Calu3 (cell line): ENCODE measurements around the gene SGCD. TPM values are rescaled to one million over a fixed set of nuclear protein-coding genes. Genes with fewer than 3 reads are reported as not detected.

Experiments used
- BruUV-seq: library from RNA; stranded (reverse); fragments of 400-500 nt; replicated peaks from 2 replicates; lab custom pipeline; 2021; lab: Mats Ljungman, UMichigan
- CTCF ChIA-PET: fragments of 300-600 bp; sonication (Branson Sonifier 250); formaldehyde crosslinking; loops from one replicate; lab custom pipeline; 2022; ENCODE audit warnings: antibody characterized with exemption; lab: Charles Lee
- DNase-seq: peaks from one replicate; pipeline ENCODE4 v3.0.0; 2022
- H3K27ac Mint-ChIP-seq: one replicate; pipeline ENCODE4 v1.8.0; 2022; ENCODE audit warnings: mixed read lengths; ENCODE audit not compliant: unreplicated experiment
- H3K27me3 Mint-ChIP-seq: one replicate; pipeline ENCODE4 v1.8.0; 2022; ENCODE audit warnings: mixed read lengths; ENCODE audit not compliant: unreplicated experiment
- H3K36me3 Mint-ChIP-seq: one replicate; pipeline ENCODE4 v1.8.0; 2022; ENCODE audit warnings: mild to moderate bottlenecking, moderate library complexity, mixed read lengths; ENCODE audit not compliant: insufficient read depth, unreplicated experiment
- H3K4me1 Mint-ChIP-seq: one replicate; pipeline ENCODE4 v1.8.0; 2022; ENCODE audit warnings: mild to moderate bottlenecking, low read depth, mixed read lengths; ENCODE audit not compliant: unreplicated experiment
- H3K4me3 Mint-ChIP-seq: one replicate; pipeline ENCODE4 v1.8.0; 2022; ENCODE audit warnings: mild to moderate bottlenecking, low read depth, moderate library complexity, mixed read lengths; ENCODE audit not compliant: unreplicated experiment
- H3K9me3 Mint-ChIP-seq: one replicate; pipeline ENCODE4 v1.8.0; 2022; ENCODE audit warnings: low read depth, mixed read lengths; ENCODE audit not compliant: unreplicated experiment
- intact Hi-C: fragments of 100-400 bp; cut with micrococcal nuclease; formaldehyde crosslinking; loops from one replicate; pipeline ENCODE4 v1.10.0; 2022; ENCODE audit not compliant: unreplicated experiment
- total RNA-seq: library from RNA; stranded (reverse); gene quantifications from 2 replicates; pipeline ENCODE4 v1.2.3, GENCODE V29; 2022
- TF ChIP-seq, protein P1 (sequence below): fragments of 200-600 bp; IDR thresholded peaks from one replicate; pipeline ENCODE4 v1.8.0; 2022; ENCODE audit warnings: antibody characterized with exemption; ENCODE audit not compliant: unreplicated experiment

Gene SGCD
- total RNA-seq, 1 experiment from 2014 or later: not detected

DNA sequence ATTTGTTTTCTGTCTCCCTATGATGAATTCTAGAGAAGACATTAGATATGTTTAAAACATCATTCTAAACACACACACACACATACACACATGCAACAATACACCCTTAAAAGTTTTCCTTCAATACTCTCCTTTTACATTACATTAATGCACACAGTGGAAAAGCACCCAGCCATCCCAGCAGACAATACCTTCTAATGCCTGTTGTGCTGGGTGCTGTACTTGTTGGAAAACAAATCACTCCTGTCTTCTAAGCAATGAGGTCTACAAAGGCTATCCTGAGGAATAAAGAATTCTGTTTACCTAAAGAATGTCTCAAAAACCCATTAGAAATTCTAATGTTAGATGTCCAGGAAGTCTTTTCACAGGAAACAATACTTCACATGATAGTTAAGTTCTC, 264.0 kb downstream of the SGCD start:
- BruUV-seq: no TSS peak
- H3K9me3 Mint-ChIP-seq: no peaks in the 10 kb centered on the region

DNA sequence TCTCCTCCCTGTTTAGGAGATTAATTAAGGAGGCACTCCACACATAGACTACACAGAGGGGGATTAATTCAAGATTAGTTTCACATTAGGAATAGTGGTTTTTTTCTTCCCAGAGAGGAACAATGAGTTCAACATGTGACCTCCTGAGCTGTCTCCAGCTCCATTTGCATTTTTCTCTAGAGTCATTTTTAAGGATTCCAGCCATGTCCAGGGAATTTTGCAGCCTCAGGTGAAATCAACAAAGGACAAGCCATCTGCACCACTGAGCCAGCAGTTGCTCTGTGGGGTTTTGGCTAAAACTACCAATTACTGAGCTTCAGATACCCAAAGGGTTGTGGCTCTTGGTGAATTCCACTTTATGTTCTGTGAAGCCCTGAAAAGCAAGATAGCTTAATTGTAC, 264.7 kb downstream of the SGCD start:
- Mint-ChIP-seq H3K9me3 (no peaks in the 10 kb centered on the region), H3K4me1 (no peaks in the 10 kb centered on the region), H3K27me3 (peaks cover 15% of the 10 kb centered on the region), H3K4me3 (no peak overlapping the region), H3K36me3 (no peaks in the 10 kb centered on the region), H3K27ac (no peak overlapping the region)
- CTCF ChIA-PET: no interaction called here
- TF ChIP-seq, protein P1, sequence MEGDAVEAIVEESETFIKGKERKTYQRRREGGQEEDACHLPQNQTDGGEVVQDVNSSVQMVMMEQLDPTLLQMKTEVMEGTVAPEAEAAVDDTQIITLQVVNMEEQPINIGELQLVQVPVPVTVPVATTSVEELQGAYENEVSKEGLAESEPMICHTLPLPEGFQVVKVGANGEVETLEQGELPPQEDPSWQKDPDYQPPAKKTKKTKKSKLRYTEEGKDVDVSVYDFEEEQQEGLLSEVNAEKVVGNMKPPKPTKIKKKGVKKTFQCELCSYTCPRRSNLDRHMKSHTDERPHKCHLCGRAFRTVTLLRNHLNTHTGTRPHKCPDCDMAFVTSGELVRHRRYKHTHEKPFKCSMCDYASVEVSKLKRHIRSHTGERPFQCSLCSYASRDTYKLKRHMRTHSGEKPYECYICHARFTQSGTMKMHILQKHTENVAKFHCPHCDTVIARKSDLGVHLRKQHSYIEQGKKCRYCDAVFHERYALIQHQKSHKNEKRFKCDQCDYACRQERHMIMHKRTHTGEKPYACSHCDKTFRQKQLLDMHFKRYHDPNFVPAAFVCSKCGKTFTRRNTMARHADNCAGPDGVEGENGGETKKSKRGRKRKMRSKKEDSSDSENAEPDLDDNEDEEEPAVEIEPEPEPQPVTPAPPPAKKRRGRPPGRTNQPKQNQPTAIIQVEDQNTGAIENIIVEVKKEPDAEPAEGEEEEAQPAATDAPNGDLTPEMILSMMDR: no peak
- DNase-seq: no peak
- intact Hi-C loops: no loop called here
- no TSS peak for BruUV-seq

More for the DNA sequence above, 264.0 kb downstream of the SGCD start:
- Mint-ChIP-seq H3K27me3 (peaks cover 12% of the 10 kb centered on the region), H3K36me3 (no peaks in the 10 kb centered on the region), H3K4me1 (no peaks in the 10 kb centered on the region), H3K4me3 (no peak overlapping the region), H3K27ac (no peak overlapping the region)
- TF ChIP-seq, protein P1: no peak
- no peak for DNase-seq
- intact Hi-C loops: no loop called here
- CTCF ChIA-PET: no interaction called here

DNA sequence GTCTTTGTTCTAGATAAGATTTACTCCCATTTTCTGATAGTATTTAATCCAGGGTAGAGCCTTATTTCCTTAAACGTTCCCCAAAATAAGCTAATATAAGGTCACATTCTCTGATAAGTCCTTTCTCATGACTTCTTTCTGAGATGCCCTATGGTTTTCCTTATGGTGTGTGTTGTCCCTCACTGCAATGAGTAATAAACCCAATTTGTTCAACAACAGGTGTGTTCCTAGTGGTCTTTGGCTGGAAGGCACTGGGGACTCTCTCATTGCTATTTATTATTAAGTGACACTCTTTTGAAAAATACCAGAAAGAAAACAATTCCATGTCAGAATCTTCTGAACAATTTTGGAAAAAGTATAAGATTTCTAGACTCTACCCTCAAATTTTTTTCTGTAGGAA, 266.6 kb downstream of the SGCD start:
- TF ChIP-seq, protein P1: no peak
- H3K9me3 Mint-ChIP-seq: no peaks in the 10 kb centered on the region
- H3K27ac Mint-ChIP-seq: no peak overlapping the region
- BruUV-seq: no TSS peak
- no peaks in the 10 kb centered on the region for H3K36me3 Mint-ChIP-seq
- CTCF ChIA-PET: no interaction called here
- H3K4me1 Mint-ChIP-seq: no peaks in the 10 kb centered on the region
- DNase-seq: no peak
- intact Hi-C loops: no loop called here
- H3K4me3 Mint-ChIP-seq: no peak overlapping the region
- H3K27me3 Mint-ChIP-seq: peaks cover 17% of the 10 kb centered on the region

DNA sequence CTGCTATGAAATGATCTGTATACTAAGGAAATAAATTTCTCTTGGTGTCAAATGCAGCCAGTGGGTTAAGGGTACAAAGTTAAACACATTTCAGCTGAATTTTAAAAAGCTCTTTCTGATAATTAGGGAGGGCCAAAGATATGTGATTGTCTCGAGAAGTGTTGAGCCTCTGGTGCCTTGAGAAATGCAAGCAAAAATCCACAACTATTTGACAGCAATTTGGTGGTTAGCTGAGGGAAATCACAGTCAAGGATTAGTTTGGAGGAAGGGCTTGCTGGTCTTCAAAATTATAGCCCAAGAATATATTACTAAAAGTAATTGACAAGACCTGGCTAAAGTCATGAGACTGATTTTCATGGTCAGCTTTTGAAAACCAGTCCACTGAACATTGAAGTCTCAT, 267.4 kb downstream of the SGCD start:
- no TSS peak for BruUV-seq
- H3K9me3 Mint-ChIP-seq: no peaks in the 10 kb centered on the region
- CTCF ChIA-PET: no interaction called here
- H3K36me3 Mint-ChIP-seq: no peaks in the 10 kb centered on the region
- no peak overlapping the region for H3K27ac Mint-ChIP-seq
- TF ChIP-seq, protein P1: no peak
- H3K27me3 Mint-ChIP-seq: peaks cover 9% of the 10 kb centered on the region
- H3K4me3 Mint-ChIP-seq: no peak overlapping the region
- intact Hi-C loops: no loop called here
- DNase-seq: no peak
- no peaks in the 10 kb centered on the region for H3K4me1 Mint-ChIP-seq
